Smooth muscle cell (in vitro differentiated cells): ENCODE data around the gene RNF175. TPM values are rescaled to one million over a fixed set of nuclear protein-coding genes. Genes with fewer than 3 reads are reported as not detected.

ENCODE experiments used
- DNase-seq: peaks from one replicate; lab custom pipeline; 2025; ENCODE audit not compliant: unreplicated experiment; lab: John Stamatoyannopoulos, UW
- H2AFZ ChIP-seq: fragments of 200-600 bp; sonication (generic); 2 replicates; pipeline ENCODE4 v1.6.0; 2016; ENCODE audit warnings: antibody characterized with exemption, low read depth, mild to moderate bottlenecking
- H3F3A ChIP-seq: fragments of 200-600 bp; sonication (generic); 2 replicates; pipeline ENCODE4 v1.6.0; 2017; ENCODE audit warnings: antibody characterized with exemption, low read depth
- H3K27ac ChIP-seq: fragments of 200-600 bp; sonication (generic); 2 replicates; pipeline ENCODE4 v1.5.1; 2016; ENCODE audit warnings: low read depth, mild to moderate bottlenecking
- H3K27me3 ChIP-seq: fragments of 200-600 bp; sonication (generic); 2 replicates; pipeline ENCODE4 v1.6.1; 2016; ENCODE audit warnings: low read depth, mild to moderate bottlenecking
- H3K36me3 ChIP-seq: fragments of 200-600 bp; sonication (generic); 2 replicates; pipeline ENCODE4 v1.5.1; 2016; ENCODE audit warnings: low read depth
- H3K4me1 ChIP-seq: fragments of 200-600 bp; sonication (generic); 2 replicates; pipeline ENCODE4 v1.5.1; 2016; ENCODE audit warnings: low read depth
- H3K4me2 ChIP-seq: fragments of 200-600 bp; sonication (generic); 2 replicates; pipeline ENCODE4 v1.6.0; 2016; ENCODE audit warnings: mild to moderate bottlenecking
- H3K4me3 ChIP-seq: fragments of 200-600 bp; sonication (generic); 2 replicates; pipeline ENCODE4 v1.5.1; 2016; ENCODE audit warnings: mild to moderate bottlenecking
- H3K79me2 ChIP-seq: fragments of 200-600 bp; sonication (generic); 2 replicates; pipeline ENCODE4 v1.6.0; 2016; ENCODE audit warnings: low read depth, mild to moderate bottlenecking
- H3K9ac ChIP-seq: fragments of 200-600 bp; sonication (generic); 2 replicates; pipeline ENCODE4 v1.6.0; 2016; ENCODE audit warnings: low read depth
- H3K9me3 ChIP-seq: fragments of 200-600 bp; sonication (generic); replicated peaks from 2 replicates; pipeline ENCODE4 v1.5.1; 2016; ENCODE audit warnings: low read depth
- H4K20me1 ChIP-seq: fragments of 200-600 bp; sonication (generic); 2 replicates; pipeline ENCODE4 v1.6.0; 2016; ENCODE audit warnings: low read depth
- WGBS: methylation state at CpG from one replicate; pipeline ENCODE4 v1.1.7; 2016; ENCODE audit warnings: low lambda C conversion rate; 5-methylcytosine and 5-hydroxymethylcytosine counted together
- polyA plus RNA-seq: library from polyadenylated mRNA; unstranded; fragments of >200 nt; fragmentation: Nextera tagmentation; extraction: Ambion mirVana; gene quantifications from 2 replicates; pipeline ENCODE4 v1.2.1, GENCODE V29; 2016
- total RNA-seq: library from RNA; depleted of rRNA; stranded (reverse); fragments of >200 nt; gene quantifications from 2 replicates; pipeline ENCODE4 v1.2.3, GENCODE V29; 2014
- TF ChIP-seq, protein P1 (sequence below): fragments of 200-600 bp; sonication (generic); IDR thresholded peaks from 2 replicates; pipeline ENCODE4 v1.5.1; 2017; ENCODE audit warnings: borderline replicate concordance, mild to moderate bottlenecking, antibody characterized with exemption; ENCODE audit not compliant: insufficient read depth, poor library complexity, severe bottlenecking

RNF175 gene
- total and polyA plus RNA-seq, 2 experiments from 2014 or later, result 0.27 to 0.87 TPM

- H3K4me2 ChIP-seq, result no peak overlapping the region
- H3K27ac ChIP-seq, result no peak overlapping the region
- H3K4me3 ChIP-seq, result peak overlapping the region; percentile 50
- no peaks in the 10 kb centered on the region for H3K79me2 ChIP-seq
- H3F3A ChIP-seq, result peaks cover 6% of the 10 kb centered on the region
- peaks cover 71% of the 10 kb centered on the region for H3K27me3 ChIP-seq
- no peak for DNase-seq
- H3K9ac ChIP-seq, result no peak overlapping the region
- no peak overlapping the region for H2AFZ ChIP-seq
- no peaks in the 10 kb centered on the region for H4K20me1 ChIP-seq
- peaks cover 41% of the 10 kb centered on the region for H3K4me1 ChIP-seq
- no peaks in the 10 kb centered on the region for H3K36me3 ChIP-seq
- 6% methylated on average over 5 of the region's 5 CpGs for WGBS
- TF ChIP-seq, protein P1, sequence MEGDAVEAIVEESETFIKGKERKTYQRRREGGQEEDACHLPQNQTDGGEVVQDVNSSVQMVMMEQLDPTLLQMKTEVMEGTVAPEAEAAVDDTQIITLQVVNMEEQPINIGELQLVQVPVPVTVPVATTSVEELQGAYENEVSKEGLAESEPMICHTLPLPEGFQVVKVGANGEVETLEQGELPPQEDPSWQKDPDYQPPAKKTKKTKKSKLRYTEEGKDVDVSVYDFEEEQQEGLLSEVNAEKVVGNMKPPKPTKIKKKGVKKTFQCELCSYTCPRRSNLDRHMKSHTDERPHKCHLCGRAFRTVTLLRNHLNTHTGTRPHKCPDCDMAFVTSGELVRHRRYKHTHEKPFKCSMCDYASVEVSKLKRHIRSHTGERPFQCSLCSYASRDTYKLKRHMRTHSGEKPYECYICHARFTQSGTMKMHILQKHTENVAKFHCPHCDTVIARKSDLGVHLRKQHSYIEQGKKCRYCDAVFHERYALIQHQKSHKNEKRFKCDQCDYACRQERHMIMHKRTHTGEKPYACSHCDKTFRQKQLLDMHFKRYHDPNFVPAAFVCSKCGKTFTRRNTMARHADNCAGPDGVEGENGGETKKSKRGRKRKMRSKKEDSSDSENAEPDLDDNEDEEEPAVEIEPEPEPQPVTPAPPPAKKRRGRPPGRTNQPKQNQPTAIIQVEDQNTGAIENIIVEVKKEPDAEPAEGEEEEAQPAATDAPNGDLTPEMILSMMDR, result no peak
- H3K9me3 ChIP-seq, result no peaks in the 10 kb centered on the region
Measured at GRCh38 chr4:153787575-153787974, 27.8 kb upstream of the RNF175 start.

- Histone ChIP-seq H3K27ac (no peak overlapping the region), H3K4me2 (no peak overlapping the region), H4K20me1 (no peaks in the 10 kb centered on the region), H3K4me1 (peaks cover 43% of the 10 kb centered on the region), H3K27me3 (peaks cover 68% of the 10 kb centered on the region), H3K9ac (no peak overlapping the region), H3K36me3 (no peaks in the 10 kb centered on the region), H3F3A (peaks cover 6% of the 10 kb centered on the region), H2AFZ (no peak overlapping the region), H3K4me3 (peak overlapping the region; percentile 50), H3K9me3 (no peaks in the 10 kb centered on the region), H3K79me2 (no peaks in the 10 kb centered on the region)
- WGBS, result 67% methylated on average over 1 of the region's 1 CpG
- no peak for DNase-seq
- TF ChIP-seq, protein P1, result no peak
Measured at GRCh38 chr4:153787061-153787560, 27.3 kb upstream of the RNF175 start.

GRCh38 chr4:153785910-153786721, 26.3 kb upstream of the RNF175 start:
- Histone ChIP-seq H3K9me3 (no peaks in the 10 kb centered on the region), H3K36me3 (no peaks in the 10 kb centered on the region), H3K79me2 (no peaks in the 10 kb centered on the region), H3K4me3 (no peak overlapping the region), H3K4me2 (no peak overlapping the region), H4K20me1 (no peaks in the 10 kb centered on the region), H3K9ac (no peak overlapping the region), H2AFZ (no peak overlapping the region), H3K27me3 (peaks cover 58% of the 10 kb centered on the region), H3K27ac (no peak overlapping the region), H3F3A (peaks cover 6% of the 10 kb centered on the region), H3K4me1 (peaks cover 36% of the 10 kb centered on the region)
- TF ChIP-seq, protein P1, result peak; percentile 45
- 21% methylated on average over 3 of the region's 3 CpGs for WGBS
- no peak for DNase-seq
